SK-N-SH (cell line): ENCODE measurements around the gene CDH11. TPM values are rescaled to one million over a fixed set of nuclear protein-coding genes. Genes with fewer than 3 reads are reported as not detected.
A peak's percentile ranks its signal among the peaks of the same experiment; 100 is the strongest.

ENCODE experiments used
- CTCF ChIA-PET: fragments of 300-600, 350-600 bp; formaldehyde crosslinking; extraction: SDS; loops from one replicate; lab custom pipeline; 2021; lab: Yijun Ruan, JAX
- POLR2A ChIA-PET: fragments of 350-600 bp; sonication (Branson Sonifier 250); formaldehyde crosslinking; extraction: SDS; loops from one replicate; lab custom pipeline; 2020; ENCODE audit warnings: antibody characterized with exemption, inconsistent platforms; lab: Yijun Ruan, JAX
- DNase-seq: peaks from one replicate; pipeline ENCODE4 v3.0.0; 2012
- H2AFZ ChIP-seq: fragments of 200-600 bp; sonication (generic); 2 replicates; pipeline ENCODE4 v1.8.1; 2016; ENCODE audit warnings: antibody characterized with exemption, mild to moderate bottlenecking, low read depth
- H3F3A ChIP-seq: fragments of 200-600 bp; sonication (generic); replicated peaks from 2 replicates; pipeline ENCODE3; 2016; ENCODE audit warnings: antibody characterized with exemption, mild to moderate bottlenecking; ENCODE audit not compliant: insufficient read depth
- H3K27ac ChIP-seq, 2 experiments: fragments of 200-500 bp in 1 of 2; fragments of 200-600 bp in 1 of 2; sonication (Bioruptor generic) in 1 of 2; sonication (generic), shearing (Covaris generic) in 1 of 2; 2 replicates each; pipeline versions ENCODE4 v1.5.1 to v1.6.1; 2014 to 2016; ENCODE audit warnings: low read depth in 2 of 2, inconsistent platforms in 1 of 2, low read length in 1 of 2, mild to moderate bottlenecking in 1 of 2, mixed read lengths in 1 of 2
- H3K27me3 ChIP-seq: fragments of 200-600 bp; sonication (generic), shearing (Covaris generic); 2 replicates; pipeline ENCODE4 v1.6.1; 2016; ENCODE audit warnings: mixed run types; ENCODE audit not compliant: insufficient read depth
- H3K36me3 ChIP-seq, 2 experiments: fragments of 200-500 bp in 1 of 2; fragments of 200-600 bp in 1 of 2; sonication (Bioruptor generic) in 1 of 2; sonication (generic) in 1 of 2; replicated peaks in 1 of 2; 2 replicates each; pipeline versions ENCODE3 to v1.5.1; 2014 to 2016; ENCODE audit warnings: low read length in 1 of 2, mild to moderate bottlenecking in 1 of 2; ENCODE audit not compliant: insufficient read depth in 2 of 2, control insufficient read depth in 1 of 2
- H3K4me1 ChIP-seq, 2 experiments: fragments of 200-500 bp in 1 of 2; fragments of 200-600 bp in 1 of 2; sonication (Bioruptor generic) in 1 of 2; sonication (generic), shearing (Covaris generic) in 1 of 2; 2 replicates each; pipeline versions ENCODE4 v1.5.1 to v1.6.1; 2014 to 2016; ENCODE audit warnings: low read depth in 1 of 2, low read length in 1 of 2, mixed run types in 1 of 2; ENCODE audit not compliant: insufficient read depth in 2 of 2, control insufficient read depth in 1 of 2
- H3K4me2 ChIP-seq: fragments of 200-600 bp; sonication (generic), shearing (Covaris generic); 2 replicates; pipeline ENCODE4 v1.6.1; 2017; ENCODE audit warnings: mixed run types
- H3K4me3 ChIP-seq, 2 experiments: fragments of 200-500 bp in 1 of 2; fragments of 200-600 bp in 1 of 2; sonication (Bioruptor generic) in 1 of 2; sonication (generic), shearing (Covaris generic) in 1 of 2; 2 replicates each; pipeline versions ENCODE4 v1.5.1 to v1.8.1; 2014 to 2016; ENCODE audit warnings: low read depth in 2 of 2, inconsistent platforms in 1 of 2, low read length in 1 of 2, mild to moderate bottlenecking in 1 of 2, mixed read lengths in 1 of 2, moderate library complexity in 1 of 2
- H3K79me2 ChIP-seq: fragments of 200-600 bp; sonication (generic); 2 replicates; pipeline ENCODE4 v1.8.1; 2017; ENCODE audit warnings: mild to moderate bottlenecking; ENCODE audit not compliant: insufficient read depth
- H3K9ac ChIP-seq: fragments of 200-600 bp; sonication (generic); 2 replicates; pipeline ENCODE4 v1.6.1; 2017; ENCODE audit warnings: mixed run types
- H3K9me2 ChIP-seq: fragments of 200-600 bp; sonication (generic); 2 replicates; pipeline ENCODE4 v1.6.1; 2017; ENCODE audit warnings: mixed run types
- H3K9me3 ChIP-seq: fragments of 200-600 bp; sonication (generic); 2 replicates; pipeline ENCODE4 v1.6.1; 2017; ENCODE audit warnings: mixed run types, mild to moderate bottlenecking, moderate library complexity
- H4K20me1 ChIP-seq: fragments of 200-600 bp; sonication (generic); 2 replicates; pipeline ENCODE4 v1.6.1; 2017; ENCODE audit warnings: mild to moderate bottlenecking, mixed run types; ENCODE audit not compliant: insufficient read depth
- CHD2 ChIP-seq: fragments of 150-350 bp; IDR thresholded peaks from 2 replicates; pipeline ENCODE4 v1.6.1; 2018; ENCODE audit warnings: low read length; ENCODE audit not compliant: partially characterized antibody
- EP300 ChIP-seq, 2 experiments: IDR thresholded peaks; 2 replicates each; pipeline versions ENCODE4 v1.4.0 to v1.6.1; 2012; ENCODE audit warnings: borderline replicate concordance in 1 of 2, low read depth in 1 of 2, low read length in 1 of 2
- EZH2phosphoT487 ChIP-seq: fragments of 200-600 bp; sonication (generic); IDR thresholded peaks from 2 replicates; pipeline ENCODE4 v1.6.1; 2017; ENCODE audit warnings: low read depth, mixed run types, mild to moderate bottlenecking, antibody characterized with exemption, moderate library complexity, borderline replicate concordance
- FOSL2 ChIP-seq: IDR thresholded peaks from 2 replicates; pipeline ENCODE4 v1.4.0; 2012; ENCODE audit warnings: low read depth, mild to moderate bottlenecking, moderate library complexity, borderline replicate concordance
- FOXJ3 ChIP-seq: sonication (generic); formaldehyde crosslinking; IDR thresholded peaks from 2 replicates; pipeline ENCODE4 v1.5.1; 2020; ENCODE audit warnings: mild to moderate bottlenecking, missing genetic modification reagents
- GATA2 ChIP-seq: sonication (generic); formaldehyde crosslinking; IDR thresholded peaks from 2 replicates; pipeline ENCODE4 v1.5.0; 2020; ENCODE audit warnings: mild to moderate bottlenecking, missing genetic modification reagents
- JUND ChIP-seq: IDR thresholded peaks from 2 replicates; pipeline ENCODE4 v1.4.0; 2012
- MEF2A ChIP-seq: IDR thresholded peaks from 2 replicates; pipeline ENCODE4 v1.4.0; 2012; ENCODE audit warnings: low read depth, borderline replicate concordance
- MXI1 ChIP-seq: IDR thresholded peaks from 2 replicates; pipeline ENCODE4 v1.6.1; 2012; ENCODE audit warnings: mild to moderate bottlenecking, low read depth, low read length, improper control_type of control experiment
- NRF1 ChIP-seq: IDR thresholded peaks from 2 replicates; pipeline ENCODE4 v1.6.1; 2012; ENCODE audit warnings: low read depth, mild to moderate bottlenecking, low read length
- RAD21 ChIP-seq: IDR thresholded peaks from 2 replicates; pipeline ENCODE4 v1.6.1; 2012; ENCODE audit warnings: mild to moderate bottlenecking, low read length
- RFX5 ChIP-seq: IDR thresholded peaks from 2 replicates; pipeline ENCODE4 v1.6.1; 2012; ENCODE audit warnings: mild to moderate bottlenecking, improper control_type of control experiment, low read length
- RXRA ChIP-seq: IDR thresholded peaks from 2 replicates; pipeline ENCODE4 v1.4.0; 2012; ENCODE audit warnings: low read depth, mild to moderate bottlenecking, borderline replicate concordance
- SMC3 ChIP-seq: IDR thresholded peaks from 2 replicates; pipeline ENCODE4 v1.6.1; 2012; ENCODE audit warnings: low read depth, low read length, improper control_type of control experiment
- TCF12 ChIP-seq: IDR thresholded peaks from 2 replicates; pipeline ENCODE4 v1.4.0; 2012
- TEAD4 ChIP-seq: IDR thresholded peaks from 2 replicates; pipeline ENCODE4 v1.4.0; 2012; ENCODE audit warnings: mild to moderate bottlenecking, borderline replicate concordance; ENCODE audit not compliant: insufficient read depth
- WGBS: methylation state at CpG from one replicate; pipeline ENCODE4 v1.1.6; 2017; ENCODE audit warnings: low lambda C conversion rate; 5-methylcytosine and 5-hydroxymethylcytosine counted together
- polyA plus RNA-seq, 3 experiments: library from polyadenylated mRNA; depleted of rRNA; stranded (reverse); fragments of >200 nt; gene quantifications; 2 replicates each; pipeline ENCODE4 v1.2.3, GENCODE V29; 2012
- TF ChIP-seq, protein P1 (sequence below): IDR thresholded peaks from 2 replicates; pipeline ENCODE4; 2012
- TF ChIP-seq, protein P2 (sequence below): IDR thresholded peaks from 2 replicates; pipeline ENCODE4 v1.4.0; 2012; ENCODE audit warnings: low read depth, borderline replicate concordance
- TF ChIP-seq, protein P3 (sequence below): IDR thresholded peaks from 2 replicates; pipeline ENCODE4 v1.4.0; 2012; ENCODE audit warnings: low read depth, borderline replicate concordance
- TF ChIP-seq, protein P4 (sequence below): fragments of 150-350 bp; IDR thresholded peaks from 2 replicates; pipeline ENCODE4 v1.6.1; 2017; ENCODE audit warnings: antibody characterized with exemption, low read length, low read depth, borderline replicate concordance

The CDH11 gene
- polyA plus RNA-seq, 1 of the 3 experiments (the other 2 are of a cell fraction), result 269 TPM

DNA sequence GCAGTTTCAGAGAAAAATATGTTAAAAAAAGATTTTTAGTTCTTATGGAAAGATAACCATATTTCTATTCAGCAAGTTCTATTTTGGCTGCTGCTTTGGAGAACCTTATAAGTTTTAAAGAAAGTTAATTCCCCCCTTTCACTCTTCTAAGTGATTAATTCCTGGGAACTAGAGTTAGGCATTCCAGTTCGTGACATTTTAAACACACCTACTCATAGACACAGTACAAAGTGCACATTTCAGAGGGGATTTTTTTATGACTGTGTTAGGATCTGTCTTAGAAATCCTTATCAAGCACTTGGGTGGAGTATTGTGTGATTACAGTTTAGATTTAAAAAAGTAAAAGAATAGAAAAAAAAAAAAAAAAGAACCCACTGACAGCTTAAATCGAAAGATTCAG is 3.5 kb upstream of the CDH11 start:
- H4K20me1 ChIP-seq, result no peaks in the 10 kb centered on the region
- POLR2A ChIA-PET, result no interaction called here
- TF ChIP-seq TEAD4, result no peak
- TF ChIP-seq, protein P1, sequence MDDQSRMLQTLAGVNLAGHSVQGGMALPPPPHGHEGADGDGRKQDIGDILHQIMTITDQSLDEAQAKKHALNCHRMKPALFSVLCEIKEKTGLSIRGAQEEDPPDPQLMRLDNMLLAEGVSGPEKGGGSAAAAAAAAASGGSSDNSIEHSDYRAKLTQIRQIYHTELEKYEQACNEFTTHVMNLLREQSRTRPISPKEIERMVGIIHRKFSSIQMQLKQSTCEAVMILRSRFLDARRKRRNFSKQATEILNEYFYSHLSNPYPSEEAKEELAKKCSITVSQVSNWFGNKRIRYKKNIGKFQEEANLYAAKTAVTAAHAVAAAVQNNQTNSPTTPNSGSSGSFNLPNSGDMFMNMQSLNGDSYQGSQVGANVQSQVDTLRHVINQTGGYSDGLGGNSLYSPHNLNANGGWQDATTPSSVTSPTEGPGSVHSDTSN, result no peak
- TF ChIP-seq, protein P2, sequence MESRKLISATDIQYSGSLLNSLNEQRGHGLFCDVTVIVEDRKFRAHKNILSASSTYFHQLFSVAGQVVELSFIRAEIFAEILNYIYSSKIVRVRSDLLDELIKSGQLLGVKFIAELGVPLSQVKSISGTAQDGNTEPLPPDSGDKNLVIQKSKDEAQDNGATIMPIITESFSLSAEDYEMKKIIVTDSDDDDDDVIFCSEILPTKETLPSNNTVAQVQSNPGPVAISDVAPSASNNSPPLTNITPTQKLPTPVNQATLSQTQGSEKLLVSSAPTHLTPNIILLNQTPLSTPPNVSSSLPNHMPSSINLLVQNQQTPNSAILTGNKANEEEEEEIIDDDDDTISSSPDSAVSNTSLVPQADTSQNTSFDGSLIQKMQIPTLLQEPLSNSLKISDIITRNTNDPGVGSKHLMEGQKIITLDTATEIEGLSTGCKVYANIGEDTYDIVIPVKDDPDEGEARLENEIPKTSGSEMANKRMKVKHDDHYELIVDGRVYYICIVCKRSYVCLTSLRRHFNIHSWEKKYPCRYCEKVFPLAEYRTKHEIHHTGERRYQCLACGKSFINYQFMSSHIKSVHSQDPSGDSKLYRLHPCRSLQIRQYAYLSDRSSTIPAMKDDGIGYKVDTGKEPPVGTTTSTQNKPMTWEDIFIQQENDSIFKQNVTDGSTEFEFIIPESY, result no peak
- no peak for TF ChIP-seq MEF2A
- no peak for TF ChIP-seq EZH2phosphoT487
- no peak for TF ChIP-seq NRF1
- no peak for TF ChIP-seq FOSL2
- no peak for TF ChIP-seq EP300 (IDR thresholded peaks at IDR 0.05; ENCODE audit: borderline replicate concordance in 1 of 2, low read depth in 1 of 2, low read length in 1 of 2)
- TF ChIP-seq, protein P3, sequence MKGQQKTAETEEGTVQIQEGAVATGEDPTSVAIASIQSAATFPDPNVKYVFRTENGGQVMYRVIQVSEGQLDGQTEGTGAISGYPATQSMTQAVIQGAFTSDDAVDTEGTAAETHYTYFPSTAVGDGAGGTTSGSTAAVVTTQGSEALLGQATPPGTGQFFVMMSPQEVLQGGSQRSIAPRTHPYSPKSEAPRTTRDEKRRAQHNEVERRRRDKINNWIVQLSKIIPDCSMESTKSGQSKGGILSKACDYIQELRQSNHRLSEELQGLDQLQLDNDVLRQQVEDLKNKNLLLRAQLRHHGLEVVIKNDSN, result no peak
- no peak for TF ChIP-seq JUND
- TF ChIP-seq, protein P4, sequence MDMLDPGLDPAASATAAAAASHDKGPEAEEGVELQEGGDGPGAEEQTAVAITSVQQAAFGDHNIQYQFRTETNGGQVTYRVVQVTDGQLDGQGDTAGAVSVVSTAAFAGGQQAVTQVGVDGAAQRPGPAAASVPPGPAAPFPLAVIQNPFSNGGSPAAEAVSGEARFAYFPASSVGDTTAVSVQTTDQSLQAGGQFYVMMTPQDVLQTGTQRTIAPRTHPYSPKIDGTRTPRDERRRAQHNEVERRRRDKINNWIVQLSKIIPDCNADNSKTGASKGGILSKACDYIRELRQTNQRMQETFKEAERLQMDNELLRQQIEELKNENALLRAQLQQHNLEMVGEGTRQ, result no peak
- no peak for TF ChIP-seq RFX5
- TF ChIP-seq GATA2 (CRISPR knock-in tag), result no peak
- TF ChIP-seq RXRA, result no peak
- TF ChIP-seq CHD2, result no peak
- no peak for TF ChIP-seq SMC3
- no peak for TF ChIP-seq RAD21
- TF ChIP-seq MXI1, result no peak
- no peak for TF ChIP-seq TCF12
- no peak for TF ChIP-seq FOXJ3 (CRISPR knock-in tag)
- TF ChIP-seq, all 33 proteins: peak for 0
- 66% methylated on average over 2 of the region's 2 CpGs for WGBS
- Histone ChIP-seq H3K9ac (no peak overlapping the region), H3K9me2 (no peaks in the 10 kb centered on the region), H3K9me3 (no peaks in the 10 kb centered on the region), H3F3A (peaks cover 13% of the 10 kb centered on the region), H3K4me1 (peaks cover 10 to 22% of the 10 kb centered on the region in 2 experiments; a peak in 3 of 4 replicates), H3K36me3 (no peaks in the 10 kb centered on the region), H2AFZ (no peak overlapping the region), H3K4me2 (peak overlapping the region; percentile 97), H3K4me3 (no peak overlapping the region), H3K27me3 (no peaks in the 10 kb centered on the region), H3K79me2 (peaks cover 35% of the 10 kb centered on the region), H3K27ac (peak overlapping the region in 1 of 2 experiments; percentile 20; a peak in 2 of 4 replicates)
- no peak for DNase-seq
- CTCF ChIA-PET, result no interaction called here
